Suprapubic skin (tissue), 4 donors: Measurements from ENCODE around the gene PRELP. TPM values are rescaled to one million over a fixed set of nuclear protein-coding genes. Genes with fewer than 3 reads are reported as not detected.

ENCODE experiments used
- DNase-seq, 2 donors: peaks; one replicate each; pipeline ENCODE4 v3.0.0-alpha.2; 2019; ENCODE audit warnings: low spot score in 2 of 2
- H3K27ac ChIP-seq: fragments of 200-600 bp; sonication (generic); one replicate; pipeline ENCODE4 v1.5.1; 2019
- H3K27me3 ChIP-seq: fragments of 200-600 bp; sonication (generic); one replicate; pipeline ENCODE4 v1.5.1; 2019
- H3K36me3 ChIP-seq: fragments of 200-600 bp; sonication (generic); one replicate; pipeline ENCODE4 v1.5.1; 2019
- H3K4me1 ChIP-seq: fragments of 200-600 bp; sonication (generic); one replicate; pipeline ENCODE4 v1.5.1; 2019
- H3K4me3 ChIP-seq: fragments of 200-600 bp; sonication (generic); one replicate; pipeline ENCODE4 v1.5.1; 2019; ENCODE audit warnings: mild to moderate bottlenecking
- H3K9me3 ChIP-seq: fragments of 200-600 bp; sonication (generic); one replicate; pipeline ENCODE4 v1.5.1; 2019
- EP300 ChIP-seq: sonication (generic); formaldehyde crosslinking; IDR thresholded peaks from one replicate; pipeline ENCODE4 v1.6.1; 2017; ENCODE audit warnings: antibody characterized with exemption
- POLR2A ChIP-seq, 2 donors: fragments of 450-650 bp; IDR thresholded peaks; one replicate each; pipeline ENCODE4 v1.6.1; 2017; ENCODE audit warnings: antibody characterized with exemption in 2 of 2, mild to moderate bottlenecking in 2 of 2, moderate library complexity in 2 of 2
- POLR2AphosphoS5 ChIP-seq, 3 donors: sonication (generic); formaldehyde crosslinking; IDR thresholded peaks; one replicate each; pipeline ENCODE4 v1.6.1; 2017; ENCODE audit warnings: antibody characterized with exemption in 3 of 3
- WGBS: methylation state at CpG from one replicate; pipeline ENCODE4 v1.1.5; 2018; 5-methylcytosine and 5-hydroxymethylcytosine counted together
- total RNA-seq, 4 donors: library from RNA; depleted of rRNA; stranded (reverse); fragments of >200 nt; gene quantifications; one replicate each; pipeline ENCODE4 v1.1.0, GENCODE V29; 2016
- TF ChIP-seq, protein P1 (sequence below), 2 donors: fragments of 200-600 bp in 1 of 2; fragments of 450-650 bp in 1 of 2; sonication (generic) in 1 of 2; IDR thresholded peaks; one replicate each; pipeline ENCODE4 v1.5.1; 2016 to 2019; ENCODE audit warnings: antibody characterized with exemption in 2 of 2, mild to moderate bottlenecking in 1 of 2, moderate library complexity in 1 of 2

PRELP gene
- total RNA-seq, 4 donors from 2014 or later, result 6.4 to 34.7 (median 18.0) TPM

GRCh38 chr1:203534012-203534411 lies 58.4 kb downstream of the PRELP start:
- Histone ChIP-seq H3K4me1 (peaks cover 15% of the 10 kb centered on the region), H3K4me3 (no peak overlapping the region), H3K27me3 (no peaks in the 10 kb centered on the region), H3K36me3 (no peaks in the 10 kb centered on the region), H3K9me3 (no peaks in the 10 kb centered on the region), H3K27ac (peak overlapping the region; percentile 49)
- TF ChIP-seq, protein P1, sequence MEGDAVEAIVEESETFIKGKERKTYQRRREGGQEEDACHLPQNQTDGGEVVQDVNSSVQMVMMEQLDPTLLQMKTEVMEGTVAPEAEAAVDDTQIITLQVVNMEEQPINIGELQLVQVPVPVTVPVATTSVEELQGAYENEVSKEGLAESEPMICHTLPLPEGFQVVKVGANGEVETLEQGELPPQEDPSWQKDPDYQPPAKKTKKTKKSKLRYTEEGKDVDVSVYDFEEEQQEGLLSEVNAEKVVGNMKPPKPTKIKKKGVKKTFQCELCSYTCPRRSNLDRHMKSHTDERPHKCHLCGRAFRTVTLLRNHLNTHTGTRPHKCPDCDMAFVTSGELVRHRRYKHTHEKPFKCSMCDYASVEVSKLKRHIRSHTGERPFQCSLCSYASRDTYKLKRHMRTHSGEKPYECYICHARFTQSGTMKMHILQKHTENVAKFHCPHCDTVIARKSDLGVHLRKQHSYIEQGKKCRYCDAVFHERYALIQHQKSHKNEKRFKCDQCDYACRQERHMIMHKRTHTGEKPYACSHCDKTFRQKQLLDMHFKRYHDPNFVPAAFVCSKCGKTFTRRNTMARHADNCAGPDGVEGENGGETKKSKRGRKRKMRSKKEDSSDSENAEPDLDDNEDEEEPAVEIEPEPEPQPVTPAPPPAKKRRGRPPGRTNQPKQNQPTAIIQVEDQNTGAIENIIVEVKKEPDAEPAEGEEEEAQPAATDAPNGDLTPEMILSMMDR (IDR thresholded peaks at IDR 0.05), result no peak
- TF ChIP-seq POLR2AphosphoS5 (IDR thresholded peaks at IDR 0.05), result no peak
- TF ChIP-seq EP300, result no peak
- TF ChIP-seq POLR2A (IDR thresholded peaks at IDR 0.05), result no peak
- DNase-seq, result no peak

DNA sequence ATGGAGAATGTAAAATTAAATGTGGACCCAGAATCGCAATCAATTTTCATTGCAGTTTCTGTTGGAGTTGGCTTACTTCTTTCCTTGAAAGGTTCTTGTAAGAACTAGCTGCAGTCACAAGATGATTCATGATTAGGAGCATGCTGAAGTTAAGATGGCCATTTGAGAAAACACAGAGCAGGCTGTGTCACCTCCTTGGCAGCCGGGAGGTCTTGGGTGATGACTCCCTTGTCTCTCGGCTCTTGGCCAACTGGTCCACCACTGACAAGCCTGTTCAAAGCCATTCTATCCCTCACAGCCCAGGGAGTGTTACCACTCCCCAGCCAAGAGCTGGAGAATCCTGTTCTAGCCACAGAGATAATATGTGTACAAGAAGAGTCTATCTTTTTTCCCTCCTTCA lies 58.9 kb downstream of the PRELP start:
- H3K27me3 ChIP-seq, result no peaks in the 10 kb centered on the region
- peak overlapping the region; percentile 69 for H3K27ac ChIP-seq
- DNase-seq, result no peak

GRCh38 chr1:203536575-203536974 lies 61.0 kb downstream of the PRELP start:
- Histone ChIP-seq H3K4me3 (no peak overlapping the region), H3K36me3 (no peaks in the 10 kb centered on the region), H3K4me1 (peaks cover 13% of the 10 kb centered on the region), H3K9me3 (no peaks in the 10 kb centered on the region), H3K27ac (peak overlapping the region; percentile 10), H3K27me3 (no peaks in the 10 kb centered on the region)
- DNase-seq, result no peak
- TF ChIP-seq EP300 (no peak), POLR2AphosphoS5 (IDR thresholded peaks at IDR 0.05) (no peak), POLR2A (IDR thresholded peaks at IDR 0.05) (no peak)
- TF ChIP-seq, protein P1 (IDR thresholded peaks at IDR 0.05), result no peak
- WGBS, result 93% methylated on average over 2 of the region's 2 CpGs

More for the DNA sequence above, 58.9 kb downstream of the PRELP start:
- Histone ChIP-seq H3K9me3 (no peaks in the 10 kb centered on the region), H3K4me1 (peaks cover 13% of the 10 kb centered on the region), H3K36me3 (no peaks in the 10 kb centered on the region), H3K4me3 (no peak overlapping the region)
- 33% methylated on average over 3 of the region's 3 CpGs for WGBS
- TF ChIP-seq EP300, result no peak
- no peak for TF ChIP-seq POLR2A (IDR thresholded peaks at IDR 0.05)
- TF ChIP-seq, protein P1 (IDR thresholded peaks at IDR 0.05), result no peak
- peak in 1 of 3 donors; percentile 60 for TF ChIP-seq POLR2AphosphoS5 (IDR thresholded peaks at IDR 0.05)

DNA sequence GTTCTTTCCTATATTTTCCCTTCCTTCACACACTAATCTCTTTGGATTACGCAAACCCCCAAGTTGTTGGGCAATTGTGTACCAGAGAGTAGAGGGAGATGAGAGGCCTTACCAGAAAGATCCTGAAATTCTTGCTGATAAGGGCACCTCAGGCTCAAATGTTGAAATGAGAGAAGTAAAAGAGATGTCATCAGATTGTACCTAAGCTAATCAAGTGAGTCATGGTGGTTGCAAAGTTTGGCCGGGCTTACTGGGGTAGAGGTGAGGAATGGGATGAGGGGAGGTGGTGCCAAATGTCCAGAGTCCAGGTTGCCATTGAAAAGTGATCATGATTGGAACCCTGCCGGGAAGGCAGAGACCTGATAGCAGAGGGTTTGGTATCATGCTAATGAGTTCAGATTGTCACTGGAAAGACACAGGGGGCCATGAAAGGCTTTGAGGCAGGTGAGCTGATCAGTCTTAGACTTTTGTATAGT lies 61.4 kb downstream of the PRELP start:
- peak in 2 of 3 donors; percentile 33 to 35 for TF ChIP-seq POLR2AphosphoS5 (IDR thresholded peaks at IDR 0.05)
- TF ChIP-seq, protein P1 (IDR thresholded peaks at IDR 0.05), result no peak
- Histone ChIP-seq H3K27ac (peak overlapping the region; percentile 10), H3K4me1 (peaks cover 13% of the 10 kb centered on the region), H3K27me3 (no peaks in the 10 kb centered on the region), H3K4me3 (no peak overlapping the region), H3K9me3 (no peaks in the 10 kb centered on the region), H3K36me3 (no peaks in the 10 kb centered on the region)
- no peak for DNase-seq
- 81% methylated on average over 3 of the region's 3 CpGs for WGBS

GRCh38 chr1:203537806-203538464 lies 62.3 kb downstream of the PRELP start:
- no peaks in the 10 kb centered on the region for H3K36me3 ChIP-seq
- DNase-seq, result no peak
- no peak overlapping the region for H3K27ac ChIP-seq
- whole genome bisulfite sequencing, result 73% methylated on average over 5 of the region's 5 CpGs
- peaks cover 13% of the 10 kb centered on the region for H3K4me1 ChIP-seq
- H3K9me3 ChIP-seq, result no peaks in the 10 kb centered on the region
- TF ChIP-seq POLR2A (IDR thresholded peaks at IDR 0.05) (no peak), POLR2AphosphoS5 (IDR thresholded peaks at IDR 0.05) (no peak), EP300 (no peak)
- TF ChIP-seq, protein P1 (IDR thresholded peaks at IDR 0.05), result no peak
- no peaks in the 10 kb centered on the region for H3K27me3 ChIP-seq
- H3K4me3 ChIP-seq, result no peak overlapping the region
